GM12864 (cell line): ENCODE measurements around the gene ERH.
A peak's percentile ranks its signal among the peaks of the same experiment; 100 is the strongest.

ENCODE experiments used
- DNase-seq: peaks from one replicate; pipeline ENCODE4 v3.0.0-alpha.2; 2011; ENCODE audit warnings: low read depth
- H3K4me3 ChIP-seq: 2 replicates; pipeline ENCODE4 v1.5.1; 2011; ENCODE audit warnings: mild to moderate bottlenecking, low read depth, low read length, control low read depth
- TF ChIP-seq, protein P1 (sequence below): IDR thresholded peaks from 2 replicates; pipeline ENCODE4 v1.5.1; 2011; ENCODE audit warnings: low read depth, mild to moderate bottlenecking, moderate library complexity, low read length, control low read depth, inconsistent platforms; ENCODE audit errors: missing control alignments

The ERH gene

DNA sequence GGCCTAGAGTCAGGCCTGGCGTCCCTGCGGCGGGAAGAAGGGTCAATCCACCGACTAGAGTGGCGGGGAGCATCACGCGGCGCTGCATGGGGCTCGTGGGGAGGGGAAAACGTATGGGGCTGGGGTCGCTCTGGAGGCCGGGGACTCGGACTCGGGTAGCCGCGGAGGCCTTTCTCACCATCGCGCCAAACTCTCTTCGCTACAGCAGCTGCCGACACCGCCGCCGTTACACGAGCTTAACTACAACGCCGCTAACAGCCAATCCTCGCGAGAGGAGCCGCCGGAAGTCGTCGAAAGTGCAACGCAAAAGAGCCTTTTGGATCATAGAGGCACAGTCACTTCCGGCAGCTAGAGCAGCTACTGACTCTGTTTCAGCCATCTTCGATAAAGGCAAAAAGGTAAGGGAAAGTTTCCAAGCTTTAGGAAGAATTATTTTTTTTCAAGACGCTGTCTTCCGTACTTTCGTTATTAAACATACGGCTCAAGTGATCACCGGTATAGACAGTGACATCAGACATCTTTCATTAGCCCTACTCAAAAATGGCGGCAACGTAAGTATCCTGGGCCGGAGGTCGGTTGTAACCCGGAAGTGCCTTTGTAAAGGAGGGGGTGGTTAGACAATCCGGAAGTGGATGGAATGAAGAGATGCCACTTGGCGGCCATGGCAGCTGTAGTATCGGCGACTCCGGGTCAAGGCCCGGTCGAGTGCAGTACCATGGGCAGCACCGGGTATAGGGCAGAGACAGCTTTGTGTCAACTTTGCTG is at the start of gene ERH, which contains the start of gene SLC39A9:
Gene ERH, minus strand, starts transcription at position 247 of the 765 bp plus-strand sequence. Its CDS starts 66 bp downstream, at position 181.
Gene SLC39A9, plus strand, starts transcription at position 640 of the 765 bp plus-strand sequence. CDS start 678 bp downstream, outside the sequence.
- DNase-seq = peak; percentile 94
- TF ChIP-seq, protein P1, sequence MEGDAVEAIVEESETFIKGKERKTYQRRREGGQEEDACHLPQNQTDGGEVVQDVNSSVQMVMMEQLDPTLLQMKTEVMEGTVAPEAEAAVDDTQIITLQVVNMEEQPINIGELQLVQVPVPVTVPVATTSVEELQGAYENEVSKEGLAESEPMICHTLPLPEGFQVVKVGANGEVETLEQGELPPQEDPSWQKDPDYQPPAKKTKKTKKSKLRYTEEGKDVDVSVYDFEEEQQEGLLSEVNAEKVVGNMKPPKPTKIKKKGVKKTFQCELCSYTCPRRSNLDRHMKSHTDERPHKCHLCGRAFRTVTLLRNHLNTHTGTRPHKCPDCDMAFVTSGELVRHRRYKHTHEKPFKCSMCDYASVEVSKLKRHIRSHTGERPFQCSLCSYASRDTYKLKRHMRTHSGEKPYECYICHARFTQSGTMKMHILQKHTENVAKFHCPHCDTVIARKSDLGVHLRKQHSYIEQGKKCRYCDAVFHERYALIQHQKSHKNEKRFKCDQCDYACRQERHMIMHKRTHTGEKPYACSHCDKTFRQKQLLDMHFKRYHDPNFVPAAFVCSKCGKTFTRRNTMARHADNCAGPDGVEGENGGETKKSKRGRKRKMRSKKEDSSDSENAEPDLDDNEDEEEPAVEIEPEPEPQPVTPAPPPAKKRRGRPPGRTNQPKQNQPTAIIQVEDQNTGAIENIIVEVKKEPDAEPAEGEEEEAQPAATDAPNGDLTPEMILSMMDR = no peak
- peak within 1 kb of the TSS; percentile 99 for H3K4me3 ChIP-seq

DNA sequence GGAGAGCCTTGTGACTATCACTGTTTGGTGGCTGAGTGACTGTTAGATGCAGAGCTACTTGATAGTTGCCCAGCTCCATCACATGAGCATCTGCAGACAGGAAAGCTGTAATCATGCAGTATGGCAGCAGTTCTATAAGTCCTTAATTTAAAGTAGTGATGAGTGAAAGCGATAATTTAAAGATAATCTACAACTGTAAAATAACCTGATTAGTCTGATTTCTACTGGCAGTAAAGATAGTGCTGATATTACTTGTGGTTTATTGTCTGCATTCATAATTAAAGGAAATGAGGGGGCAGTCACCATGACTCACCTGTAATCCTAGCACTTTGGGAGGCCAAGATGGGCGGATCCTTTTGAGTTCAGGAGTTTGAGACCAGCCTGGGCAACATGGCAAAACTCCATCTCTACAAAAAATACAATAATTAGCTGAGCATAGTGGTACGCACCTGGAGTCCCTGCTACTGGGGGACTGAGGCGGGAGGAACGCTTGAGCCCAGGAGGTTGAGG is 45.3 kb upstream of the ERH start:
- TF ChIP-seq, protein P1 = no peak
- DNase-seq = no peak
- H3K4me3 ChIP-seq = no peak overlapping the region

DNA sequence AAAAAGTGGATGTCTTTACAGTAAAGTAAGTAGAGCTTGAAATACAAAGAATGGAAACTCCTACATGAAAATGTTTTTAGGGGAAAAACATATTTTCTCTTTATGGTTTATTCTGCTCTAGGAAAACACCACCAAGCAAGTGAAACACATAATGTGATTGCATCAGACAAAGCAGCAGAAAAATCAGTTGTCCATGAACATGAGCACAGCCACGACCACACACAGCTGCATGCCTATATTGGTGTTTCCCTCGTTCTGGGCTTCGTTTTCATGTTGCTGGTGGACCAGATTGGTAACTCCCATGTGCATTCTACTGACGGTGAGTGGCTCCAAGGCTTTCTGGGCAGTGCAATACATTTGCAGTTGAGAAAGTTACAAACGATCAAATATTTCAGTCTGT is 43.8 kb upstream of the ERH start:
- DNase-seq = peak; percentile 62
- TF ChIP-seq, protein P1 = no peak
- H3K4me3 ChIP-seq = peak overlapping the region; percentile 10; the same call in 1 of the 2 replicates

DNA sequence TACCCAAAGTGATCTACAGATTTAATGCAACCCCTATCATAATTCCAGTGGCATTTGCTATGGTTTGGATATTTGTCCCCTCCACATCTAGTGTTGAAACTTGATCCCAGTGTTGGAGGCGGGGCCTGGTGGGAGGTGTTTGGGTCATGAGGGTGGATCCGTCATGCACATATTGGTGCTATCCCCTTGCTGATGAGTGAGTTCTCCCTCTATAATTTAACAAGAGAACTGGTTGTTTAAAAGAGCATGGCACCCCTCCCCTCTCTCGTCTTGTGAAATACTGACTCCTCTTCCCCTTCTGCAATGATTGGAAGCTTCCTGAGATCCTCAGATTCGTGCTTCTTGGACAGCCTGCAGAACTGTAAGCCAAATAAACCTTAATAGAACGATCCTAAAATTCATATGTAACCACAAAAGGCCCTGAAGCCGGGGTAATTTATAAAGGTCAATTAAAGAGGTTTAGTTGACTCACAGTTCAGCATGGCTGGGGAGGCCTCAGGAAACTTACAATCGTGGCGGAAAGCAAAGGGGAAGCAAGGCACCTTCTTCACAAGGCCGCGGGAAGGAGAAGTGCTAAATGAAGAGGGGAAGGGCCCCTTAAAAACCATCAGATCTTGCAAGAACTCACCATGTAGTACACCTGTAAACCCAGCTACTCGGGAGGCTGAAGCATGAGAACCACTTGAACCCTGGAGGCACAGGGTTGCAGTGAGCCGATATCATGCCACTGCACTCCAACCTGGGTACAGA is 41.6 kb upstream of the ERH start:
- DNase-seq = no peak
- no peak overlapping the region for H3K4me3 ChIP-seq
- TF ChIP-seq, protein P1 = no peak

DNA sequence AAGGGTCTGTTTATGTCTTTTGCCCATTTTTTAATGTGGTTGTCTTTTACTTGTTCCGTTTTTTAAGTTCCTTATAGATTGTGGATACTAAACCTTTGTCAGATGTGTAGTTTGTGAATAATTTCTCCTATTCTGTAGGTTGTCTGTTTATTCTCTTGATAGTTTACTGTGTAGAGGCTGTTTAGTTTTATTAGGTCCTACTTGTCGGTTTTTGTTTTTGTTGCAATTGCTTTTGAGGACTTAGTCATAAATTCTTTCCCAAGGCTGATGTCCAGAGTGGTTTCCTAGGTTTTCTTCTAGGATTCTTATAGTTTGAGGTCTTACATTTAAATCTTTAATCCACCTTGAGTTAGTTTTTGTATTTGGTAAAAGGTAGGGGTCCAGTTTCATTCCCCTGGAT is 34.3 kb upstream of the ERH start:
- DNase-seq = no peak
- TF ChIP-seq, protein P1 = no peak
- no peak overlapping the region for H3K4me3 ChIP-seq

DNA sequence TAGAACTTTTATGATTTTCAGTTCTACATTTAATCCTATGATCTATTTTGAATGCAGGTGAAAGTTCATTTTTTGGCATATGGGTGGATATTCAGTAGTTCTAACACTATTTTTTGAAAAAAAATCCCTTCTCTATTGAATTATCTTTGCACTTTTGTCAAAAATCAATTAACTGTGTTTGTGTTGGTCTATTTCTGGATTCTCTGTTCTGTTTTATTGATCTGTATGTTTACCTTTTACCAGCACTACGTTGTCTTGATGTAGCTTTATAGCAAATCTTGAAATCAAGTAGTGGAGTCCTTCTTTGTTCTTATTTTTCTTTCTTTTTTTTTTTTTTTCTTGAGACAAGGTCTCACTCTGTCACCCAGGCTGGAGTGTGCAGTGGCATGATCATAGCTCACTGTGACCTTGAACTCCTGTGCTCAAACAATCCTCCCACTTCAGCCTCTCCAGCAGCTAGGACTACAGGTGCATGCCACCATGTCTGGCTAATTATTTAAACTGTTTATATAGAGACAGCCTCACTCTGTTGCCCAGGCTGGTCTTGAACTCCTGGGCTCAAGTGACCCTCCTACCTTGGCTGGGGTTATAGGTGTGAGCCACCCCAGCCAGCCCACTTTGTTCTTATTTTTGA is 32.3 kb upstream of the ERH start:
- TF ChIP-seq, protein P1 = no peak
- no peak for DNase-seq
- no peak overlapping the region for H3K4me3 ChIP-seq
